ENCODE data around the gene NRIP2. TPM values are rescaled to one million over a fixed set of nuclear protein-coding genes. Genes with fewer than 3 reads are reported as not detected.

Gene NRIP2
- total RNA-seq (1 to 10 TPM in 3 of 4 donors, under 1 TPM in 1; 0.33 to 10.0 (median 1.9) TPM), polyA plus RNA-seq (1 to 10 TPM in 1 of 3 donors, under 1 TPM in 1, not detected in 1; 0.60 to 1.5 TPM)

- intact Hi-C loops (cut with DNase I), result no loop called here
- no peak for DNase-seq
- WGBS, 2 donors, result 18 to 30% methylated on average over 32 of the region's 32 CpGs
These were observed at the start of gene NRIP2 for GRCh38 chr12:2834581-2835491. TSS of gene NRIP2 (minus strand) at chr12:2835035. CDS start at chr12:2834983, 52 bp downstream.

GRCh38 chr12:2879853-2880252 is 45.0 kb upstream of the NRIP2 start:
- Histone ChIP-seq H3K9me3 (no peaks in the 10 kb centered on the region), H3K27me3 (no peaks in the 10 kb centered on the region), H3K36me3 (no peaks in the 10 kb centered on the region), H3K4me3 (no peak overlapping the region), H3K4me1 (peaks cover 0 to 19% (median 17%) of the 10 kb centered on the region in 4 donors), H3K27ac (no peak overlapping the region)
- 97 to 98% methylated on average over 3 of the region's 3 CpGs for WGBS, 2 donors
- TF ChIP-seq POLR2A (IDR thresholded peaks at IDR 0.05), result no peak
- no peak for TF ChIP-seq CTCF (IDR thresholded peaks at IDR 0.05)
- TF ChIP-seq POLR2AphosphoS5 (IDR thresholded peaks at IDR 0.05), result no peak
- no peak for TF ChIP-seq EP300 (IDR thresholded peaks at IDR 0.05)
- intact Hi-C loops (cut with DNase I), result no loop called here
- DNase-seq, result peak; percentile 4

More at GRCh38 chr12:2834581-2835491, at the start of gene NRIP2:
- Histone ChIP-seq H3K27ac (peak within 1 kb of the TSS; percentile 14 to 23 (median 16)), H3K27me3 (peaks cover 0 to 29% (median 0%) of the 10 kb centered on the region in 3 donors), H3K9me3 (no peaks in the 10 kb centered on the region), H3K36me3 (peaks cover 0 to 23% (median 9%) of the 10 kb centered on the region in 4 donors), H3K4me3 (peak within 1 kb of the TSS in 3 of 4 donors; percentile 28 to 30 (median 29)), H3K4me1 (peaks cover 0 to 18% (median 14%) of the 10 kb centered on the region in 4 donors)
- no peak for TF ChIP-seq POLR2AphosphoS5 (IDR thresholded peaks at IDR 0.05)
- TF ChIP-seq POLR2A (IDR thresholded peaks at IDR 0.05), result no peak
- TF ChIP-seq CTCF (IDR thresholded peaks at IDR 0.05), result peak in 1 of 4 experiments; percentile 8

- Histone ChIP-seq H3K9me3 (no peaks in the 10 kb centered on the region), H3K4me1 (peaks cover 0 to 19% (median 17%) of the 10 kb centered on the region in 4 donors), H3K36me3 (no peaks in the 10 kb centered on the region), H3K27me3 (no peaks in the 10 kb centered on the region), H3K27ac (peak overlapping the region; percentile 85 to 95 (median 92)), H3K4me3 (peak overlapping the region; percentile 70 to 94 (median 85))
- no peak for TF ChIP-seq EP300 (IDR thresholded peaks at IDR 0.05)
- no peak for TF ChIP-seq CTCF (IDR thresholded peaks at IDR 0.05)
- no peak for TF ChIP-seq POLR2A (IDR thresholded peaks at IDR 0.05)
- no peak for TF ChIP-seq POLR2AphosphoS5 (IDR thresholded peaks at IDR 0.05)
- WGBS, 2 donors, result 28 to 48% methylated on average over 16 of the region's 16 CpGs
- peak; percentile 40 for DNase-seq
- intact Hi-C loops (cut with DNase I), result no loop called here
These were observed 43.3 kb upstream of the NRIP2 start for GRCh38 chr12:2877953-2878732.

- WGBS, 2 donors, result 1% methylated on average over 70 of the region's 70 CpGs
- Histone ChIP-seq H3K27me3 (no peaks in the 10 kb centered on the region), H3K4me1 (peaks cover 0 to 19% (median 17%) of the 10 kb centered on the region in 4 donors), H3K27ac (peak within 1 kb of the TSS; percentile 85 to 95 (median 92)), H3K4me3 (peak within 1 kb of the TSS; percentile 70 to 94 (median 85)), H3K36me3 (no peaks in the 10 kb centered on the region), H3K9me3 (no peaks in the 10 kb centered on the region)
- TF ChIP-seq CTCF (IDR thresholded peaks at IDR 0.05), result peak in 1 of 4 experiments; percentile 15
- TF ChIP-seq POLR2A (IDR thresholded peaks at IDR 0.05), result peak in 1 of 2 donors; percentile 19
- TF ChIP-seq EP300 (IDR thresholded peaks at IDR 0.05), result no peak
- TF ChIP-seq POLR2AphosphoS5 (IDR thresholded peaks at IDR 0.05), result peak; percentile 75 to 90 (median 86)
- DNase-seq, result peak; percentile 95
- intact Hi-C loops (cut with DNase I), result no loop called here
These were observed 42.5 kb upstream of the NRIP2 start, which contains the start of the genes FOXM1 and RHNO1 for GRCh38 chr12:2877047-2877952. TSS of gene FOXM1 (minus strand) at chr12:2877174. CDS start at chr12:2874478, 2,696 bp downstream. TSS of gene RHNO1 (plus strand) at chr12:2877223. CDS start at chr12:2885367, 8,144 bp downstream.
